ENCODE results near the gene AMPD1.

DNA sequence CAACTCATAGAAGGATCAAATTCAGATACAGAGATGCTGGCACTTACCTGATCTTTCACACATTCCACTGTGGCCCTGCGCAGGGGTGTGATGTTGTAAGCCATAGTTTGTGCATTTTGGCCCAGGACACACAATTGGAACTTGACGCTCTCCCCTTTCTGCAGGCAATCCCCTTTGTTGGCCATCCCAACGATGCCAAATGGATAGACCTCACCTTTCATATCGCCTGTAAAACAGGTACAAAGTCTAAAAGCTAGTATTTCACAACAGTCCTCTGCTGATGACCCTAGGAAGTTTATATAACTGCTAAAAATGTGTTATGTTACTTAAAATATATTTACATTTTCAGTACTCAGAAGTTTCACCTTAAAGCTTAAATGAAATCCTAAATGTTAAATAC lies 25.1 kb upstream of the AMPD1 start:
- TF ChIP-seq, protein P1, sequence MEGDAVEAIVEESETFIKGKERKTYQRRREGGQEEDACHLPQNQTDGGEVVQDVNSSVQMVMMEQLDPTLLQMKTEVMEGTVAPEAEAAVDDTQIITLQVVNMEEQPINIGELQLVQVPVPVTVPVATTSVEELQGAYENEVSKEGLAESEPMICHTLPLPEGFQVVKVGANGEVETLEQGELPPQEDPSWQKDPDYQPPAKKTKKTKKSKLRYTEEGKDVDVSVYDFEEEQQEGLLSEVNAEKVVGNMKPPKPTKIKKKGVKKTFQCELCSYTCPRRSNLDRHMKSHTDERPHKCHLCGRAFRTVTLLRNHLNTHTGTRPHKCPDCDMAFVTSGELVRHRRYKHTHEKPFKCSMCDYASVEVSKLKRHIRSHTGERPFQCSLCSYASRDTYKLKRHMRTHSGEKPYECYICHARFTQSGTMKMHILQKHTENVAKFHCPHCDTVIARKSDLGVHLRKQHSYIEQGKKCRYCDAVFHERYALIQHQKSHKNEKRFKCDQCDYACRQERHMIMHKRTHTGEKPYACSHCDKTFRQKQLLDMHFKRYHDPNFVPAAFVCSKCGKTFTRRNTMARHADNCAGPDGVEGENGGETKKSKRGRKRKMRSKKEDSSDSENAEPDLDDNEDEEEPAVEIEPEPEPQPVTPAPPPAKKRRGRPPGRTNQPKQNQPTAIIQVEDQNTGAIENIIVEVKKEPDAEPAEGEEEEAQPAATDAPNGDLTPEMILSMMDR (IDR thresholded peaks at IDR 0.05) = no peak
- TF ChIP-seq POLR2A (IDR thresholded peaks at IDR 0.05) = no peak

Data from ovary (tissue), 3 donors.